NT2/D1 (cell line): ENCODE measurements around the gene QSOX2.

Source experiments
- SUZ12 ChIP-seq: IDR thresholded peaks from 2 replicates; pipeline ENCODE4 v1.6.1; 2011; ENCODE audit not compliant: insufficient read length, insufficient read depth; ENCODE audit errors: extremely low read depth
- YY1 ChIP-seq: IDR thresholded peaks from 2 replicates; pipeline ENCODE4 v1.6.1; 2011; ENCODE audit not compliant: insufficient read length, insufficient read depth

DNA sequence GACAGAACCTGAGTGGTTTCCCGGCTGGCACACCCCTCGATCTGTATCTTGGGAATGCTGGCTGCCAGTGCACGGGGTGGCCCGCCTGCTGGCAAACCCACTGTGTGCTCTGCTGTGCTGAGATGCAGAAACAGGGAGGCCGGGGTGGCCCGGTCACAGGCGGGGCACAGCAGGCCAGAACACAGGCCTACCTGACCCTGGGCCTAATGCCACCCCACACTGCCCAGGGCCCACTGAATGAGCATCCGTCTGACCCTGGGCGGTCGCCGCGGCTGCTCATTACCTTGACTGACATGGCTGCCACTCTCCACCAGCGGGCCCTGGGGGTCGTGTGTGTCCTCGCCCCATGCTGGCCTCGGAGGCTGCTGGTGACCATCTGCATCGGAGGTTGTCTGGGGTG is 14.2 kb upstream of the QSOX2 start:
- TF ChIP-seq YY1, result no peak
- no peak for TF ChIP-seq SUZ12
